ENCODE measurements around the gene DPAGT1. TPM values are rescaled to one million over a fixed set of nuclear protein-coding genes. Genes with fewer than 3 reads are reported as not detected.
"Not testable (repeated sequence)": the region's sequence is repeated elsewhere in the genome, so short reads cannot be mapped to it uniquely, and the experiment has no call there.

Gene DPAGT1
- polyA plus RNA-seq, 1 donor from 2014 or later: 34.7 TPM

GRCh38 chr11:119108857-119109221, 7.2 kb upstream of the DPAGT1 start:
- Mint-ChIP-seq H3K27ac (peak overlapping the region in 2 of 3 donors; percentile 76 to 84), H3K36me3 (peaks cover under 1% of the 10 kb centered on the region), H3K9me3 (no peaks in the 10 kb centered on the region), H3K4me1 (peaks cover 12 to 28% (median 28%) of the 10 kb centered on the region in 3 donors), H3K27me3 (no peaks in the 10 kb centered on the region), H3K4me3 (peak overlapping the region; percentile 86 to 93 (median 92))

GRCh38 chr11:119108146-119108856, 6.6 kb upstream of the DPAGT1 start:
- peaks cover 12 to 30% (median 30%) of the 10 kb centered on the region in 3 donors for H3K4me1 Mint-ChIP-seq

GRCh38 chr11:119107538-119108145, 6.0 kb upstream of the DPAGT1 start:
- Mint-ChIP-seq H3K27me3 (no peaks in the 10 kb centered on the region), H3K27ac (peak overlapping the region; percentile 76 to 88 (median 84)), H3K4me1 (peaks cover 12 to 33% (median 30%) of the 10 kb centered on the region in 3 donors), H3K36me3 (peaks cover 2% of the 10 kb centered on the region), H3K4me3 (peak overlapping the region; percentile 90 to 95 (median 94)), H3K9me3 (no peaks in the 10 kb centered on the region)

More at GRCh38 chr11:119108146-119108856, 6.6 kb upstream of the DPAGT1 start:
- H3K36me3 Mint-ChIP-seq: peaks cover 2% of the 10 kb centered on the region
- H3K27me3 Mint-ChIP-seq: no peaks in the 10 kb centered on the region
- peak overlapping the region; percentile 86 to 93 (median 92) for H3K4me3 Mint-ChIP-seq
- H3K27ac Mint-ChIP-seq: peak overlapping the region; percentile 76 to 88 (median 84)
- no peaks in the 10 kb centered on the region for H3K9me3 Mint-ChIP-seq

GRCh38 chr11:119106564-119107537, 5.2 kb upstream of the DPAGT1 start, which contains the start of gene C2CD2L:
TSS of gene C2CD2L (plus strand) at chr11:119107344. CDS start at chr11:119107742, 398 bp downstream.
- Mint-ChIP-seq H3K27me3 (no peaks in the 10 kb centered on the region), H3K27ac (peak within 1 kb of the TSS; percentile 85 to 95 (median 93)), H3K9me3 (no peaks in the 10 kb centered on the region), H3K4me1 (peaks cover 16 to 37% (median 33%) of the 10 kb centered on the region in 3 donors), H3K36me3 (peaks cover 2% of the 10 kb centered on the region), H3K4me3 (peak within 1 kb of the TSS; percentile 90 to 95 (median 94))

GRCh38 chr11:119103793-119104192, 2.1 kb upstream of the DPAGT1 start:
- Mint-ChIP-seq H3K4me3 (peak overlapping the region; percentile 28 to 92 (median 58)), H3K4me1 (peaks cover 14 to 44% (median 38%) of the 10 kb centered on the region in 3 donors), H3K27ac (peak overlapping the region in 1 of 3 donors; percentile 93), H3K9me3 (no peaks in the 10 kb centered on the region), H3K36me3 (peaks cover 2% of the 10 kb centered on the region), H3K27me3 (no peaks in the 10 kb centered on the region)

GRCh38 chr11:119103161-119103664, 1.6 kb upstream of the DPAGT1 start:
- not testable (repeated sequence) for H3K36me3 Mint-ChIP-seq
- H3K4me1 Mint-ChIP-seq: peaks cover 9 to 44% (median 33%) of the 10 kb centered on the region in 3 donors
- H3K4me3 Mint-ChIP-seq: peak overlapping the region; percentile 43 to 96 (median 94)

GRCh38 chr11:119100994-119101758, 477 bp downstream of the DPAGT1 start:
- no peaks in the 10 kb centered on the region for H3K27me3 Mint-ChIP-seq
- peaks cover 19 to 41% (median 34%) of the 10 kb centered on the region in 3 donors for H3K4me1 Mint-ChIP-seq

More at GRCh38 chr11:119103161-119103664, 1.6 kb upstream of the DPAGT1 start:
- not testable (repeated sequence) for H3K27me3 Mint-ChIP-seq, H3K9me3 Mint-ChIP-seq
- H3K27ac Mint-ChIP-seq: peak overlapping the region in 1 of 3 donors; percentile 93

GRCh38 chr11:119100246-119100970, 1.2 kb downstream of the DPAGT1 start:
- Mint-ChIP-seq H3K27me3 (peaks cover 1% of the 10 kb centered on the region), H3K27ac (peak overlapping the region in 2 of 3 donors; percentile 46 to 93), H3K4me3 (peak overlapping the region; percentile 92 to 99 (median 96)), H3K36me3 (peaks cover 2% of the 10 kb centered on the region), H3K9me3 (no peaks in the 10 kb centered on the region), H3K4me1 (peaks cover 21 to 45% (median 34%) of the 10 kb centered on the region in 3 donors)

More at GRCh38 chr11:119100994-119101758, 477 bp downstream of the DPAGT1 start:
- Mint-ChIP-seq H3K36me3 (peaks cover 2% of the 10 kb centered on the region), H3K4me3 (peak overlapping the region; percentile 92 to 99 (median 96)), H3K9me3 (no peaks in the 10 kb centered on the region), H3K27ac (peak overlapping the region; percentile 93 to 99 (median 99))

- Mint-ChIP-seq H3K4me1 (peaks cover 22 to 44% (median 35%) of the 10 kb centered on the region in 3 donors), H3K9me3 (no peaks in the 10 kb centered on the region), H3K4me3 (peak overlapping the region; percentile 92 to 99 (median 96)), H3K27me3 (peaks cover 2% of the 10 kb centered on the region), H3K27ac (peak overlapping the region in 1 of 3 donors; percentile 93), H3K36me3 (peaks cover 2% of the 10 kb centered on the region)
Measured at GRCh38 chr11:119099711-119100110, 1.9 kb downstream of the DPAGT1 start.

GRCh38 chr11:119095066-119095880, 6.4 kb downstream of the DPAGT1 start:
- Mint-ChIP-seq H3K27me3 (peaks cover 2% of the 10 kb centered on the region), H3K4me1 (peaks cover 28 to 33% (median 29%) of the 10 kb centered on the region in 3 donors), H3K4me3 (peak overlapping the region; percentile 81 to 97 (median 95)), H3K9me3 (no peaks in the 10 kb centered on the region), H3K27ac (peak overlapping the region; percentile 88 to 97 (median 96)), H3K36me3 (no peaks in the 10 kb centered on the region)

- Mint-ChIP-seq H3K4me3 (peak overlapping the region; percentile 81 to 97 (median 95)), H3K9me3 (no peaks in the 10 kb centered on the region), H3K4me1 (peaks cover 24 to 31% (median 28%) of the 10 kb centered on the region in 3 donors), H3K27me3 (peaks cover 2% of the 10 kb centered on the region), H3K36me3 (no peaks in the 10 kb centered on the region), H3K27ac (peak overlapping the region; percentile 88 to 97 (median 96))
Measured at GRCh38 chr11:119094816-119095065, 6.9 kb downstream of the DPAGT1 start.

GRCh38 chr11:119093942-119094815, 7.5 kb downstream of the DPAGT1 start:
- Mint-ChIP-seq H3K9me3 (no peaks in the 10 kb centered on the region), H3K27me3 (peaks cover 2% of the 10 kb centered on the region), H3K27ac (peak overlapping the region; percentile 88 to 97 (median 96)), H3K4me1 (peaks cover 24 to 30% (median 28%) of the 10 kb centered on the region in 3 donors), H3K4me3 (peak overlapping the region; percentile 81 to 97 (median 95)), H3K36me3 (no peaks in the 10 kb centered on the region)

All from IgD-negative memory B cell (primary cell).